ENCODE data around the gene HS3ST6. TPM values are rescaled to one million over a fixed set of nuclear protein-coding genes. Genes with fewer than 3 reads are reported as not detected.

The HS3ST6 gene
- total and polyA plus RNA-seq, 2 of the 13 experiments (the other 11 are each of a cell fraction or from before 2014, with no cell fraction given) = not detected

GRCh38 chr16:1917056-1917664, 1.1 kb downstream of the HS3ST6 start:
- no TSS peak for BruUV-seq (replicated peaks)
- TF ChIP-seq ZNF441 (CRISPR knock-in tag; IDR thresholded peaks at IDR 0.05; ENCODE audit: borderline replicate concordance) (no peak), ZNF335 (CRISPR knock-in tag; IDR thresholded peaks at IDR 0.05) (no peak), DPF2 (CRISPR knock-in tag; IDR thresholded peaks at IDR 0.05; ENCODE audit: borderline replicate concordance, low read depth) (no peak), PAX8 (CRISPR knock-in tag; IDR thresholded peaks at IDR 0.05; ENCODE audit: borderline replicate concordance) (no peak), MED1 (CRISPR knock-in tag; IDR thresholded peaks at IDR 0.05) (no peak), REXO4 (CRISPR knock-in tag; IDR thresholded peaks at IDR 0.05; ENCODE audit: borderline replicate concordance) (no peak), ZC3H13 (CRISPR knock-in tag; IDR thresholded peaks at IDR 0.05) (no peak), ZNF260 (CRISPR knock-in tag; IDR thresholded peaks at IDR 0.05; ENCODE audit: borderline replicate concordance, low read depth) (no peak), ZBTB7A (CRISPR knock-in tag; IDR thresholded peaks at IDR 0.05) (no peak), HNRNPL (IDR thresholded peaks at IDR 0.05; ENCODE audit: low read depth, low read length) (no peak), IKZF5 (CRISPR knock-in tag; IDR thresholded peaks at IDR 0.05) (no peak), ZNF3 (CRISPR knock-in tag; IDR thresholded peaks at IDR 0.05) (no peak), ELF4 (CRISPR knock-in tag; IDR thresholded peaks at IDR 0.05; ENCODE audit: borderline replicate concordance) (no peak), HBP1 (CRISPR knock-in tag; IDR thresholded peaks at IDR 0.05; ENCODE audit: low read depth) (no peak), GFI1 (CRISPR knock-in tag; IDR thresholded peaks at IDR 0.05; ENCODE audit: borderline replicate concordance) (no peak), HOXD1 (CRISPR knock-in tag; IDR thresholded peaks at IDR 0.05) (no peak)

More at GRCh38 chr16:1917056-1917664, 1.1 kb downstream of the HS3ST6 start:
- H3K9me3 ChIP-seq (ENCODE audit: low read length) = no peaks in the 10 kb centered on the region
- H3K36me3 ChIP-seq (replicated peaks in 1 of 2; ENCODE audit: control insufficient read depth in 1 of 2, insufficient read depth in 2 of 2, low read length in 2 of 2) = no peaks in the 10 kb centered on the region
- H3K4me1 ChIP-seq (ENCODE audit: insufficient read depth, low read length) = peaks cover 19% of the 10 kb centered on the region
- ATAC-seq (no peak), DNase-seq (ENCODE audit: low spot score) (no peak), FAIRE-seq (no peak)
- no peak overlapping the region for H3K4me3 ChIP-seq (replicated peaks in 1 of 3; ENCODE audit: insufficient read depth in 1 of 3, low read depth in 2 of 3, low read length in 3 of 3)
- no peak overlapping the region for H2AFZ ChIP-seq (ENCODE audit: low read length)
- H4K20me1 ChIP-seq (ENCODE audit: insufficient read depth, low read length) = 0 out of 2 replicates have a peak, but pooled peaks cover 2% of the 10 kb centered on the region
- no peak overlapping the region for H3K27ac ChIP-seq (ENCODE audit: extremely low read length, insufficient read depth, low read length)
- intact Hi-C loops (cut with micrococcal nuclease; ENCODE audit: unreplicated experiment) (no loop called here), in situ Hi-C loops (cut with HindIII; ENCODE audit: extremely low pct_ligation_motif_present, low pct_unique_long_range_greater_than_20kb) (no loop called here)
- H3K27me3 ChIP-seq (ENCODE audit: control insufficient read depth in 1 of 2, insufficient read depth in 2 of 2, low read length in 2 of 2) = peaks cover 37 to 86% of the 10 kb centered on the region in 2 experiments
- whole genome bisulfite sequencing (ENCODE audit: low lambda C conversion rate) = 12% methylated on average over 12 of the region's 22 CpGs
- H3K4me2 ChIP-seq (ENCODE audit: low read depth, low read length) = no peak overlapping the region
- CTCF ChIA-PET (ENCODE audit: low intra/inter-chr PET ratio, low total read pairs) = no interaction called here
- POLR2A ChIA-PET = no interaction called here
- no peak overlapping the region for H3K9ac ChIP-seq (ENCODE audit: insufficient read depth, low read depth, low read length)
- H3K79me2 ChIP-seq (ENCODE audit: insufficient read depth, low read length) = no peaks in the 10 kb centered on the region
